Trophoblast cell (in vitro differentiated cells and primary cell): ENCODE data around the gene VTI1A.
A peak's percentile ranks its signal among the peaks of the same experiment; 100 is the strongest.

Experiments used
- DNase-seq, 2 donors: peaks; one replicate each; pipeline ENCODE4 v3.0.0-alpha.2; 2016
- H2AFZ ChIP-seq: 2 replicates; pipeline ENCODE4 v1.6.1; 2013; ENCODE audit warnings: low read length, moderate library complexity, mild to moderate bottlenecking; ENCODE audit not compliant: insufficient read depth, poor library complexity
- H2AK5ac ChIP-seq: 2 replicates; pipeline ENCODE4 v1.6.1; 2013; ENCODE audit warnings: mild to moderate bottlenecking, low read length
- H2BK120ac ChIP-seq: 2 replicates; pipeline ENCODE4 v1.6.1; 2013; ENCODE audit warnings: low read length, mild to moderate bottlenecking, moderate library complexity; ENCODE audit not compliant: insufficient read depth, poor library complexity
- H2BK12ac ChIP-seq: 2 replicates; pipeline ENCODE4 v1.6.1; 2013; ENCODE audit warnings: mild to moderate bottlenecking, low read length, moderate library complexity
- H2BK5ac ChIP-seq: 2 replicates; pipeline ENCODE4 v1.6.1; 2013; ENCODE audit warnings: low read length, low read depth, moderate library complexity, mild to moderate bottlenecking; ENCODE audit not compliant: poor library complexity
- H3K14ac ChIP-seq: 2 replicates; pipeline ENCODE4 v1.6.1; 2013; ENCODE audit warnings: mild to moderate bottlenecking, low read length
- H3K18ac ChIP-seq: 2 replicates; pipeline ENCODE4 v1.6.1; 2013; ENCODE audit warnings: mild to moderate bottlenecking, low read length
- H3K23ac ChIP-seq: 2 replicates; pipeline ENCODE4 v1.6.1; 2013; ENCODE audit warnings: low read length
- H3K27ac ChIP-seq: 2 replicates; pipeline ENCODE4 v1.5.1; 2013; ENCODE audit warnings: low read depth, mild to moderate bottlenecking, inconsistent platforms, low read length, moderate library complexity
- H3K27me3 ChIP-seq: 2 replicates; pipeline ENCODE4 v1.6.1; 2013; ENCODE audit warnings: inconsistent platforms, mild to moderate bottlenecking, low read length, moderate library complexity; ENCODE audit not compliant: insufficient read depth
- H3K36me3 ChIP-seq, 2 experiments: 1 replicate in 1 of 2; 2 replicates in 1 of 2; pipeline ENCODE4 v1.6.1; 2013; ENCODE audit warnings: low read length in 2 of 2, mild to moderate bottlenecking in 2 of 2, moderate library complexity in 1 of 2; ENCODE audit not compliant: insufficient read depth in 2 of 2, control insufficient read depth in 1 of 2
- H3K4ac ChIP-seq: 2 replicates; pipeline ENCODE4 v1.6.1; 2013; ENCODE audit warnings: low read depth, mild to moderate bottlenecking, low read length, moderate library complexity
- H3K4me1 ChIP-seq, 2 experiments: 1 replicate in 1 of 2; 2 replicates in 1 of 2; pipeline ENCODE4 v1.6.1; 2013; ENCODE audit warnings: low read length in 2 of 2, mild to moderate bottlenecking in 2 of 2, moderate library complexity in 1 of 2; ENCODE audit not compliant: insufficient read depth in 2 of 2, control insufficient read depth in 1 of 2
- H3K4me2 ChIP-seq: 2 replicates; pipeline ENCODE4 v1.6.1; 2013; ENCODE audit warnings: inconsistent platforms, mild to moderate bottlenecking, low read length, moderate library complexity
- H3K4me3 ChIP-seq: 2 replicates; pipeline ENCODE4 v1.5.1; 2013; ENCODE audit warnings: mild to moderate bottlenecking, low read depth, low read length, inconsistent platforms
- H3K79me1 ChIP-seq: one replicate; pipeline ENCODE4 v1.6.1; 2013; ENCODE audit warnings: low read length
- H3K79me2 ChIP-seq: 2 replicates; pipeline ENCODE4 v1.6.1; 2013; ENCODE audit warnings: low read length, mild to moderate bottlenecking; ENCODE audit not compliant: control insufficient read depth, insufficient read depth, poor library complexity
- H3K9ac ChIP-seq: 2 replicates; pipeline ENCODE4 v1.6.1; 2013; ENCODE audit warnings: mild to moderate bottlenecking, low read length
- H3K9me3 ChIP-seq: 2 replicates; pipeline ENCODE4 v1.6.1; 2013; ENCODE audit warnings: low read depth, mild to moderate bottlenecking, control low read depth, inconsistent platforms, low read length; ENCODE audit not compliant: insufficient read depth
- H4K12ac ChIP-seq: 2 replicates; pipeline ENCODE4 v1.6.1; 2013; ENCODE audit warnings: low read depth, mild to moderate bottlenecking, low read length, moderate library complexity
- H4K8ac ChIP-seq: 2 replicates; pipeline ENCODE4 v1.6.1; 2013; ENCODE audit warnings: low read depth, mild to moderate bottlenecking, low read length, moderate library complexity
- H4K91ac ChIP-seq: one replicate; pipeline ENCODE4 v1.6.1; 2013; ENCODE audit warnings: low read depth, mild to moderate bottlenecking, low read length, moderate library complexity
- WGBS: extraction: QIAGEN DNeasy Blood & Tissue Kit; methylation state at CpG from one replicate; pipeline ENCODE4 v1.1.7; 2013; ENCODE audit warnings: missing lambda C conversion rate; ENCODE audit not compliant: insufficient read length, insufficient coverage; ENCODE audit errors: extremely low coverage; 5-methylcytosine and 5-hydroxymethylcytosine counted together

VTI1A gene

GRCh38 chr10:112447620-112447928 is 559 bp downstream of the VTI1A start:
- DNase-seq: no peak
- Histone ChIP-seq H2BK5ac (no peak overlapping the region), H3K14ac (peak overlapping the region; percentile 92), H3K18ac (no peak overlapping the region), H3K79me1 (peaks cover 10% of the 10 kb centered on the region), H2BK120ac (peak overlapping the region; percentile 81), H2AK5ac (peak overlapping the region; percentile 80), H3K79me2 (peaks cover 9% of the 10 kb centered on the region), H3K36me3 (peaks cover 0 to 9% of the 10 kb centered on the region in 2 experiments), H2AFZ (peak overlapping the region; percentile 99), H3K27ac (no peak overlapping the region), H3K27me3 (no peaks in the 10 kb centered on the region), H3K9ac (peak overlapping the region; percentile 87), H3K4me1 (peaks cover 0 to 5% of the 10 kb centered on the region in 2 experiments), H4K12ac (peak overlapping the region; percentile 96), H4K8ac (peak overlapping the region; percentile 97), H3K9me3 (no peaks in the 10 kb centered on the region), H2BK12ac (no peak overlapping the region), H3K23ac (no peak overlapping the region), H3K4ac (peak overlapping the region; percentile 97), H3K4me2 (peak overlapping the region; percentile 82), H4K91ac (peak overlapping the region; percentile 78), H3K4me3 (peak overlapping the region; percentile 97)
- WGBS: no CpG with 5 or more reads among the region's 10 CpGs

- no peak overlapping the region for H4K12ac ChIP-seq
- H3K27ac ChIP-seq: no peak overlapping the region
- H3K79me1 ChIP-seq: peaks cover 10% of the 10 kb centered on the region
- H2AK5ac ChIP-seq: no peak overlapping the region
- no peak overlapping the region for H2BK120ac ChIP-seq
- no peak overlapping the region for H3K4me2 ChIP-seq
- no peak overlapping the region for H3K4me3 ChIP-seq
- H2BK12ac ChIP-seq: no peak overlapping the region
- H4K91ac ChIP-seq: no peak overlapping the region
- H3K36me3 ChIP-seq: peaks cover 0 to 8% of the 10 kb centered on the region in 2 experiments
- H4K8ac ChIP-seq: no peak overlapping the region
- no peaks in the 10 kb centered on the region for H3K27me3 ChIP-seq
- H3K23ac ChIP-seq: no peak overlapping the region
- DNase-seq: no peak
- H2BK5ac ChIP-seq: no peak overlapping the region
- H3K9me3 ChIP-seq: no peaks in the 10 kb centered on the region
- H3K4me1 ChIP-seq: peaks cover 0 to 5% of the 10 kb centered on the region in 2 experiments
- no peak overlapping the region for H3K9ac ChIP-seq
- no peak overlapping the region for H3K4ac ChIP-seq
- H3K79me2 ChIP-seq: peaks cover 9% of the 10 kb centered on the region
- no peak overlapping the region for H2AFZ ChIP-seq
- no peak overlapping the region for H3K18ac ChIP-seq
- no peak overlapping the region for H3K14ac ChIP-seq
- no CpG with 5 or more reads among the region's 4 CpGs for WGBS
Measured at GRCh38 chr10:112448888-112449287, 1.9 kb downstream of the VTI1A start.

- Histone ChIP-seq H3K9ac (no peak overlapping the region), H3K14ac (no peak overlapping the region), H3K79me1 (no peaks in the 10 kb centered on the region), H3K4me2 (no peak overlapping the region), H4K8ac (no peak overlapping the region), H2AK5ac (no peak overlapping the region), H3K79me2 (no peaks in the 10 kb centered on the region), H2BK120ac (no peak overlapping the region), H4K91ac (no peak overlapping the region), H2BK12ac (no peak overlapping the region), H3K4ac (no peak overlapping the region), H2AFZ (no peak overlapping the region), H3K4me1 (no peaks in the 10 kb centered on the region), H3K27ac (no peak overlapping the region), H3K9me3 (no peaks in the 10 kb centered on the region), H3K23ac (no peak overlapping the region), H3K27me3 (no peaks in the 10 kb centered on the region), H4K12ac (no peak overlapping the region), H3K36me3 (no peaks in the 10 kb centered on the region), H3K18ac (no peak overlapping the region), H2BK5ac (no peak overlapping the region), H3K4me3 (no peak overlapping the region)
- no peak for DNase-seq
- no CpG with 5 or more reads among the region's 3 CpGs for WGBS
Measured at GRCh38 chr10:112454910-112455779, 8.1 kb downstream of the VTI1A start.

- Histone ChIP-seq H3K79me1 (no peaks in the 10 kb centered on the region), H3K23ac (no peak overlapping the region), H3K36me3 (peaks cover 2 to 4% of the 10 kb centered on the region in 2 experiments), H3K27ac (no peak overlapping the region), H4K8ac (no peak overlapping the region), H3K27me3 (no peaks in the 10 kb centered on the region), H3K9ac (no peak overlapping the region), H3K4me2 (no peak overlapping the region), H2AFZ (no peak overlapping the region), H2AK5ac (no peak overlapping the region), H3K4me1 (no peaks in the 10 kb centered on the region), H3K9me3 (no peaks in the 10 kb centered on the region), H3K79me2 (no peaks in the 10 kb centered on the region), H2BK5ac (no peak overlapping the region), H3K18ac (no peak overlapping the region), H3K14ac (no peak overlapping the region), H3K4me3 (no peak overlapping the region), H2BK12ac (no peak overlapping the region), H4K91ac (no peak overlapping the region), H3K4ac (no peak overlapping the region), H2BK120ac (no peak overlapping the region), H4K12ac (no peak overlapping the region)
- no peak for DNase-seq
- WGBS: no CpG with 5 or more reads among the region's 2 CpGs
Measured at GRCh38 chr10:112456533-112456932, 9.5 kb downstream of the VTI1A start.
